OCI-LY7 (cell line): ENCODE data around the gene PGAP6.

Source experiments
- CTCF ChIP-seq: fragments of 200-600 bp; sonication (generic); conservative IDR thresholded peaks from 2 replicates; pipeline ENCODE4 v1.5.1; 2014; ENCODE audit warnings: mild to moderate bottlenecking, antibody characterized with exemption, low read length, moderate library complexity, mixed read lengths
- EZH2phosphoT487 ChIP-seq: fragments of 200-600 bp; sonication (generic); IDR thresholded peaks from 2 replicates; pipeline ENCODE4 v1.6.1; 2018; ENCODE audit warnings: low read depth, borderline replicate concordance, mild to moderate bottlenecking, mixed run types, antibody characterized with exemption, low read length, moderate library complexity, mixed read lengths

DNA sequence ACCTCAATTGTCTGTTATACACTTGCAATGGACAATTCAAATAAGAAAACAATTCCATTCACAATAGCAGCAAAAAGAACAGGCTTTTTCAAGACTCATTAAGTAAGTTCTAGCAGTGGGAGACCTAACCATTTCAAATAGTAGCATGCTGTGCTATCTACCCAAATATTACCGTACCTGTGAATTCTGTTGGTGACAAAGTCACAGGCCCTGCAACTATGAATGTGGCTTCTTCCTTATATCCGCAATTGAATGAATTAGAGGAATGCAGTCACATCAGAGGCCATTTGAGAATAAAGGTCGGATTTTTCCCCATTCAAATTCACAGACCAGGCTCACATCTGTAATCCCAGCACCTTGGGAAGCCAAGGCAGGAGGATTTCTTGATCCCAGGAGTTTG is 14.4 kb upstream of the PGAP6 start:
- no peak for TF ChIP-seq CTCF
- no peak for TF ChIP-seq EZH2phosphoT487
